CD4-positive, alpha-beta T cell (primary cell): ENCODE measurements around the gene ABCG1. TPM values are rescaled to one million over a fixed set of nuclear protein-coding genes. Genes with fewer than 3 reads are reported as not detected.
A peak's percentile ranks its signal among the peaks of the same experiment; 100 is the strongest.

ENCODE experiments used
- ATAC-seq: fragments of 200-7000 bp; cut with Tn5 transposase; one replicate; pipeline ENCODE4 v1.10.0; 2022; ENCODE audit warnings: mild to moderate bottlenecking; ENCODE audit not compliant: poor library complexity
- CTCF ChIA-PET: fragments of 350-600 bp; sonication (Branson Sonifier 250); formaldehyde crosslinking; loops from one replicate; lab custom pipeline; 2021; ENCODE audit warnings: antibody characterized with exemption, inconsistent platforms; lab: Charles Lee
- POLR2A ChIA-PET: fragments of 350-600 bp; sonication (Branson Sonifier 250); formaldehyde crosslinking; loops from one replicate; lab custom pipeline; 2021; ENCODE audit warnings: antibody characterized with exemption, inconsistent platforms; lab: Charles Lee
- DNase-seq, 14 experiments: peaks; one replicate each; pipeline ENCODE4 v3.0.0-alpha.2; 2013 to 2020; ENCODE audit warnings: mixed read lengths in 2 of 14
- H3K27ac ChIP-seq, 2 donors: one replicate each; pipeline versions ENCODE4 v1.5.1 to v1.7.0; 2013; ENCODE audit warnings: low read length in 2 of 2, low read depth in 1 of 2, mild to moderate bottlenecking in 1 of 2
- H3K27me3 ChIP-seq, 2 experiments: 1 replicate in 1 of 2; 2 replicates in 1 of 2; pipeline versions ENCODE4 v1.6.1 to v1.7.0; 2013; ENCODE audit warnings: low read length in 2 of 2, control low read depth in 1 of 2, mild to moderate bottlenecking in 1 of 2, moderate library complexity in 1 of 2; ENCODE audit not compliant: insufficient read depth in 2 of 2, control insufficient read depth in 1 of 2
- H3K36me3 ChIP-seq: one replicate; pipeline ENCODE4 v1.6.1; 2013; ENCODE audit warnings: low read length, control low read depth; ENCODE audit not compliant: insufficient read depth
- H3K4me1 ChIP-seq: one replicate; pipeline ENCODE4 v1.6.1; 2013; ENCODE audit warnings: low read length, control low read depth; ENCODE audit not compliant: insufficient read depth
- H3K4me3 ChIP-seq: one replicate; pipeline ENCODE4 v1.5.1; 2013; ENCODE audit warnings: mild to moderate bottlenecking, low read length, moderate library complexity
- H3K9me3 ChIP-seq, 2 experiments: 1 replicate in 1 of 2; 2 replicates in 1 of 2; pipeline versions ENCODE4 v1.6.1 to v1.7.0; 2013; ENCODE audit warnings: low read length in 2 of 2, mild to moderate bottlenecking in 2 of 2, control low read depth in 1 of 2, moderate library complexity in 1 of 2; ENCODE audit not compliant: control insufficient read depth in 1 of 2, insufficient read depth in 1 of 2
- H3K27ac Mint-ChIP-seq: one replicate; pipeline ENCODE4 v1.8.0; 2020; ENCODE audit warnings: mixed read lengths
- H3K27me3 Mint-ChIP-seq: one replicate; pipeline ENCODE4 v1.8.0; 2021; ENCODE audit warnings: mixed read lengths
- H3K36me3 Mint-ChIP-seq: one replicate; pipeline ENCODE4 v1.8.0; 2021; ENCODE audit warnings: low read depth, mixed read lengths
- H3K4me1 Mint-ChIP-seq: one replicate; pipeline ENCODE4 v1.8.0; 2021; ENCODE audit warnings: low read depth, mixed read lengths
- H3K4me3 Mint-ChIP-seq: one replicate; pipeline ENCODE4 v1.8.0; 2020; ENCODE audit warnings: mild to moderate bottlenecking, mixed read lengths
- H3K9me3 Mint-ChIP-seq: one replicate; pipeline ENCODE4 v1.8.0; 2020; ENCODE audit warnings: mixed read lengths
- intact Hi-C, 2 experiments: fragments of 100-400 bp; cut with DNase I in 1 of 2; cut with micrococcal nuclease in 1 of 2; formaldehyde crosslinking; loops; one replicate each; pipeline versions ENCODE4 v1.15.1 to v1.9.0; 2023 to 2025; cut with DNase I, micrococcal nuclease
- total RNA-seq, 174 experiments: library from RNA in 2 of 174; stranded (reverse) in 2 of 174; gene quantifications; one replicate each; pipeline ENCODE4 v1.2.3 and lab custom pipeline; 2021 to 2026
- TF ChIP-seq, protein P1 (sequence below): fragments of 200-600 bp; IDR thresholded peaks from one replicate; pipeline ENCODE4 v1.8.0; 2022; ENCODE audit warnings: antibody characterized with exemption, mild to moderate bottlenecking

Gene ABCG1
- total RNA-seq, 2 experiments from 2014 or later = 109 to 116 TPM

DNA sequence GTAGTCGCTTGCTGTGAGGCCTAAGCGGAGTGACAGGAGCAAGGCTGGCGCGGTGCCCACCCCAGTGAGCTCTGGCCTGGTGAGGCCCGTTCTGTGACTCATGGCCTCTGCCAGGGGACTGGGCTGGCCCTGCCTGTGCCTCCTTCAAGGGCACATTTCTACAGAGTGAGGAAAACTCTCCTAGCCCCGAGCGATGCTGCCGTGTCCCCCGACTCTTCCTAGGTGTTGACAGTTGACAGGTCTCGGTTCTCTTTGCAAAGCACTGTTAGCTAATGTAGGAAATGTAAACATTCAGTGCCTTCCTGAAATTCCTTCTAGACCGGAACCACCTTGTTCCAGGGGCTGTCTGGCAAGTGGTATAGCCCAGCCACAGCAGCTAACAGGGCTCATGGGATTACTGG, 43.9 kb downstream of the ABCG1 start:
- POLR2A ChIA-PET = no interaction called here
- H3K27me3 Mint-ChIP-seq = no peaks in the 10 kb centered on the region

DNA sequence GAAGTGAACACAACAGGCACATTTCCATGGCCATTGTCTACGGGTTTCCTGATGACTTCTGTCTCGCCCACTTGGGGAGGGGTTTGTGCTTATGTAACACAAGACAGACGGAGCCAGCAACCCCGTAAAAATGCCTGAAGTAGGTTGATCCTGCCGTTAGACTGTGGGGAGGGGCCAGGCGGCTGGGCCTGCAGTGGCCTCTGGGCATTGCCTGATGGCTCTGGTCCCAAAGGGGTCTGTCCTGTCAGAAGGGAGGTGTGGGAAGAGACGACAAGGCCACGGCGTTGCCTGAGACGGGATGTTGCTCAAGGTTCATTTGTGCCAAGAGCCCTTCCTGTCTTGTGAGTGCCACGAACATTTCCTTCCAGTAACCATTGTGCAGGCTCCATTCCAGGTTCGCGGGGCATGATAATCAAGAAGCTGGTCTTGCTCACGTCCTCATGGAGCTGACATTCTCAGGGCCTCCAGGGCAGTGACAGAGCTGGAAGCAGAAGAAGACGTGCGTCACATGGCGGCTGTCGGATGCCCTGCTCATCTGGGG, 44.7 kb downstream of the ABCG1 start:
- ChIA-PET POLR2A (no interaction called here), CTCF (no interaction called here)
- no peak overlapping the region for H3K4me3 ChIP-seq
- DNase-seq (no peak), ATAC-seq (no peak)
- Mint-ChIP-seq H3K27me3 (no peaks in the 10 kb centered on the region), H3K9me3 (no peaks in the 10 kb centered on the region), H3K4me1 (peaks cover 43% of the 10 kb centered on the region), H3K4me3 (no peak overlapping the region), H3K36me3 (peaks cover 35% of the 10 kb centered on the region), H3K27ac (peak overlapping the region; percentile 69)
- H3K4me1 ChIP-seq = peaks cover 26% of the 10 kb centered on the region
- no peak overlapping the region for H3K27ac ChIP-seq
- intact Hi-C loops = no loop called here
- TF ChIP-seq, protein P1, sequence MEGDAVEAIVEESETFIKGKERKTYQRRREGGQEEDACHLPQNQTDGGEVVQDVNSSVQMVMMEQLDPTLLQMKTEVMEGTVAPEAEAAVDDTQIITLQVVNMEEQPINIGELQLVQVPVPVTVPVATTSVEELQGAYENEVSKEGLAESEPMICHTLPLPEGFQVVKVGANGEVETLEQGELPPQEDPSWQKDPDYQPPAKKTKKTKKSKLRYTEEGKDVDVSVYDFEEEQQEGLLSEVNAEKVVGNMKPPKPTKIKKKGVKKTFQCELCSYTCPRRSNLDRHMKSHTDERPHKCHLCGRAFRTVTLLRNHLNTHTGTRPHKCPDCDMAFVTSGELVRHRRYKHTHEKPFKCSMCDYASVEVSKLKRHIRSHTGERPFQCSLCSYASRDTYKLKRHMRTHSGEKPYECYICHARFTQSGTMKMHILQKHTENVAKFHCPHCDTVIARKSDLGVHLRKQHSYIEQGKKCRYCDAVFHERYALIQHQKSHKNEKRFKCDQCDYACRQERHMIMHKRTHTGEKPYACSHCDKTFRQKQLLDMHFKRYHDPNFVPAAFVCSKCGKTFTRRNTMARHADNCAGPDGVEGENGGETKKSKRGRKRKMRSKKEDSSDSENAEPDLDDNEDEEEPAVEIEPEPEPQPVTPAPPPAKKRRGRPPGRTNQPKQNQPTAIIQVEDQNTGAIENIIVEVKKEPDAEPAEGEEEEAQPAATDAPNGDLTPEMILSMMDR = no peak
- no peaks in the 10 kb centered on the region for H3K27me3 ChIP-seq
- H3K36me3 ChIP-seq = no peaks in the 10 kb centered on the region
- no peaks in the 10 kb centered on the region for H3K9me3 ChIP-seq

More for the DNA sequence above, 43.9 kb downstream of the ABCG1 start:
- CTCF ChIA-PET = no interaction called here
- Mint-ChIP-seq H3K4me1 (peaks cover 39% of the 10 kb centered on the region), H3K36me3 (peaks cover 34% of the 10 kb centered on the region), H3K27ac (no peak overlapping the region), H3K9me3 (no peaks in the 10 kb centered on the region), H3K4me3 (no peak overlapping the region)
- no peak overlapping the region for H3K4me3 ChIP-seq
- peak in 2 of 14 experiments; percentile 38 to 46 for DNase-seq
- no peak for ATAC-seq
- intact Hi-C loops = no loop called here
- no peak overlapping the region for H3K27ac ChIP-seq
- H3K27me3 ChIP-seq = no peaks in the 10 kb centered on the region
- H3K36me3 ChIP-seq = no peaks in the 10 kb centered on the region
- TF ChIP-seq, protein P1 = no peak
- H3K4me1 ChIP-seq = peaks cover 23% of the 10 kb centered on the region
- H3K9me3 ChIP-seq = no peaks in the 10 kb centered on the region

DNA sequence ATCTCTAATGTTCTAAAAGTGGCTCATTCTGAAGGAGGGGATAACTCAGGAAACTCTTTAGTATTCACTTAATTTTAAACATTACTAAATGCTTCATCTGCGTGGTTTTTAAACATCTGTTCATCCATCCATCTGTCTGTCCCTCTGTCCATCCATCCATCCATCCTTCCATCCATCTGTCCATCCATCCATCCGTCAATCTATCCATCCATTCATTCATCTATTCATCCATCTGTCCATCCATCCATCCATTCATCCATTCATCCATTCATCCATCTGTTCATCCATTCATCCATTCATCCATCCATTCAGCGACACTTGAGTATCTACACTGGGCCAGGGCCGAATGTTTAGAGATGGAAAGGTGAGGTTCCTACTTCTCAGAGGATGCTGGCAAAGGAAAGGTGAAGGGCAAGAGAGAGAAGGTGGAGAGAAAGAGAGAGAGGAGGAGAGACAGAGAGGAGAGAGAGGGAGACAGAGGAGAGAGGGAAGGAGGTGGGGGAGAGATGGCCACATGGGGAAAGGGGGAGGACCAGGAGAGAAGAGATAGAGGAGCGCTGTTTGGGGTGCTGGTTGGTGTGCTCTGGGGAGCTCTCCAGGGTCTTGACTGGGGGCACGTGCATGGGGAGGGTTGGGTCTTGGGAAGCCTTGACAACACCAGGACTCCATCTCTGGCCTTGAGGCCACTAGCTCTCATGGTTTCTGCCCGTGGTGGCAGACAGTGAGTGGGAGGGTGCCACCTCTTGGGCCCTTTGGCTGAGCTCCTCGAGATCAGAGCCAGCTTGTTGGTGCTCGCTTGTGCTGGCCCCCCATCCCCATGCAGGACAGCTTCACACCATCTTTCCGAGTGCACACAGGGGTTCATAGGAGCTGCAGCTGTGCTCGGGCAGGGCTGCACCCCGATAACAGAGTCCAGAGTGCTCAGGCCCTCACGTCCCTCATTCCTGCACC, 45.6 kb downstream of the ABCG1 start:
- Histone ChIP-seq H3K4me3 (no peak overlapping the region), H3K9me3 (no peaks in the 10 kb centered on the region), H3K36me3 (no peaks in the 10 kb centered on the region), H3K4me1 (peaks cover 32% of the 10 kb centered on the region), H3K27me3 (no peaks in the 10 kb centered on the region), H3K27ac (no peak overlapping the region)
- intact Hi-C loops = loop anchor here in 1 of 2 experiments (5.0 kb wide), 1 partner anchor 32 kb away; no protein-coding TSS in a partner anchor
- no peak overlapping the region for H3K4me3 Mint-ChIP-seq
- H3K4me1 Mint-ChIP-seq = peaks cover 50% of the 10 kb centered on the region
- H3K27ac Mint-ChIP-seq = peak overlapping the region; percentile 60
- ATAC-seq (no peak), DNase-seq (no peak)
- H3K36me3 Mint-ChIP-seq = peaks cover 35% of the 10 kb centered on the region
- TF ChIP-seq, protein P1 = no peak
- ChIA-PET POLR2A (no interaction called here), CTCF (interaction anchor here (0.9 kb wide), 1 partner anchor 12 kb away, joined by 3 read pairs; no protein-coding TSS in a partner anchor)
- H3K27me3 Mint-ChIP-seq = no peaks in the 10 kb centered on the region
- no peaks in the 10 kb centered on the region for H3K9me3 Mint-ChIP-seq
